Measurements from ENCODE around the gene MYOT. TPM values are rescaled to one million over a fixed set of nuclear protein-coding genes. Genes with fewer than 3 reads are reported as not detected.

MYOT gene
- total and polyA plus RNA-seq, 2 donors (not counting 3 experiments of a cell fraction or from before 2014, with no cell fraction given), result not detected

DNA sequence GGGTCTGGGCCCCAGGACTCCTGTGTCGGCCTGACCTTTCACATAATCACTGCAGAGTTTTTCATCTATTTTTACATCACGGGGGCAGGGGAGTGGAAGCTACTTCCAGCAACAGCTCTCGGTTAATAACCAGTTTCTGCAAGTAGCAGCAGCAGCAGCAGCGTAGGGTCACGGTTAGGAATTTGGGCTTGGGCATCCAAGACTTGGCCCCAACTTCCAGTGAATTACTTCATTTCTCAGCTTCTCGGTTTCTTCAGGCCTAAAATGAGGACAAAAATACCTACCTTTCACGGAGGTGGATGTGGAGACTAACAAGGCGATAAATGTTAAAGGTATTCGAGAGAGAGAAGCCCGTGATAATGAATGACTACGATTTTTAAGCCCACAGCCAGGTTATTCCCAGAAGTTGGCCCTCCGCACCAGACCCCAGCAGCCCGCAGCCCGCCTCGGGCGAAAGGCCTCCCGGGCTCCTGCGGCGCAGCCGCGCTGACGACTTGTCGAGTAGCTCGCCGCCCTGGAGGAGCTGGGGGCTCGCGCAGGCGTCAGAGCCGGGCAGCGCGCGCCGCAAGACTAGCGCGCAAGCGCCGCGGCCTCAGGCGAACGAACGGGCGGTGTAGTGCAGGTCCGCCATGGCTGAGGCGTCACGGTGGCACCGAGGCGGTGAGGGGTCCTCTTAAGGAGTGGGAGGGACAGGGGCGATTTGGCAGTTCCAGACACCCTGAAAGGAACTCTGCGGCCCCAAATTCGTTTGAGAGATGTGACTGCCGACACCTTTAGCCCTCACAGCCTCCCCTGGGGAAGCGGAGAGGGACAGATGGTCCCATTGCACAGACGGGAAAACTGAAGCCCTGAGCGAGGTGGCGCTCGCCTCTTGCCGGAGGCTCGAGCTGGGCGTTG is 21.5 kb downstream of the MYOT start, which contains the start of gene PKD2L2:
Gene PKD2L2, plus strand, starts transcription at position 595 of the 897 bp plus-strand sequence. Its CDS starts 35 bp downstream, at position 630.
- ChIA-PET CTCF (interaction anchor here (0.5 to 2.4 kb wide), 9 partner anchors 10 to 180 kb away, joined by 3 to 15 read pairs (median 4); no protein-coding TSS in a partner anchor), POLR2A (interaction anchor here (1.1 to 1.4 kb wide), 2 partner anchors 10 to 136 kb away, joined by 3 to 4 read pairs; no protein-coding TSS in a partner anchor)
- FAIRE-seq (peak; percentile 47), DNase-seq (ENCODE audit: low read depth, low spot score) (peak; percentile 82)
- intact Hi-C loops (cut with micrococcal nuclease) (loop anchor here (5.0 kb wide), 1 partner anchor 108 kb away; no protein-coding TSS in a partner anchor), dilution Hi-C loops (cut with MboI; ENCODE audit: extremely low pct_ligation_motif_present, low sequenced_read_pairs) (no loop called here)
- Histone ChIP-seq H2AFZ (ENCODE audit: low read depth, low read length) (peak within 1 kb of the TSS; percentile 83), H3K4me3 (replicated peaks in 1 of 3; ENCODE audit: insufficient read depth in 1 of 3, low read depth in 1 of 3, low read length in 3 of 3) (peak within 1 kb of the TSS in 2 of 3 experiments; percentile 25 to 53), H3K79me2 (ENCODE audit: control insufficient read depth, insufficient read depth, low read length) (no peaks in the 10 kb centered on the region), H3K4me1 (ENCODE audit: control insufficient read depth, extremely low read depth, insufficient read depth, low read length) (peaks cover 13% of the 10 kb centered on the region), H3K27me3 (ENCODE audit: control insufficient read depth in 2 of 2, insufficient read depth in 2 of 2, low read length in 2 of 2) (no peaks in the 10 kb centered on the region), H3K36me3 (ENCODE audit: control insufficient read depth in 2 of 2, extremely low read depth in 1 of 2, insufficient read depth in 2 of 2, low read length in 2 of 2) (no peaks in the 10 kb centered on the region), H4K20me1 (replicated peaks; ENCODE audit: control insufficient read depth, extremely low read depth, insufficient read depth, low read length) (no peaks in the 10 kb centered on the region), H3K9me3 (replicated peaks; ENCODE audit: control insufficient read depth, insufficient read depth, low read length) (no peaks in the 10 kb centered on the region), H3K9me1 (replicated peaks; ENCODE audit: control insufficient read depth, extremely low read depth, insufficient read depth, low read length) (no peaks in the 10 kb centered on the region), H3K9ac (replicated peaks; ENCODE audit: extremely low read depth, insufficient read depth, low read length) (peak within 1 kb of the TSS; percentile 58), H3K4me2 (ENCODE audit: insufficient read depth, low read length) (peak within 1 kb of the TSS; percentile 51), H3K27ac (ENCODE audit: insufficient read depth, low read depth, low read length) (peak within 1 kb of the TSS; percentile 9)
- TF ChIP-seq, protein P1, sequence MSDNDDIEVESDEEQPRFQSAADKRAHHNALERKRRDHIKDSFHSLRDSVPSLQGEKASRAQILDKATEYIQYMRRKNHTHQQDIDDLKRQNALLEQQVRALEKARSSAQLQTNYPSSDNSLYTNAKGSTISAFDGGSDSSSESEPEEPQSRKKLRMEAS (IDR thresholded peaks at IDR 0.05; ENCODE audit: insufficient read depth, insufficient read length), result no peak
- TF ChIP-seq, protein P2, sequence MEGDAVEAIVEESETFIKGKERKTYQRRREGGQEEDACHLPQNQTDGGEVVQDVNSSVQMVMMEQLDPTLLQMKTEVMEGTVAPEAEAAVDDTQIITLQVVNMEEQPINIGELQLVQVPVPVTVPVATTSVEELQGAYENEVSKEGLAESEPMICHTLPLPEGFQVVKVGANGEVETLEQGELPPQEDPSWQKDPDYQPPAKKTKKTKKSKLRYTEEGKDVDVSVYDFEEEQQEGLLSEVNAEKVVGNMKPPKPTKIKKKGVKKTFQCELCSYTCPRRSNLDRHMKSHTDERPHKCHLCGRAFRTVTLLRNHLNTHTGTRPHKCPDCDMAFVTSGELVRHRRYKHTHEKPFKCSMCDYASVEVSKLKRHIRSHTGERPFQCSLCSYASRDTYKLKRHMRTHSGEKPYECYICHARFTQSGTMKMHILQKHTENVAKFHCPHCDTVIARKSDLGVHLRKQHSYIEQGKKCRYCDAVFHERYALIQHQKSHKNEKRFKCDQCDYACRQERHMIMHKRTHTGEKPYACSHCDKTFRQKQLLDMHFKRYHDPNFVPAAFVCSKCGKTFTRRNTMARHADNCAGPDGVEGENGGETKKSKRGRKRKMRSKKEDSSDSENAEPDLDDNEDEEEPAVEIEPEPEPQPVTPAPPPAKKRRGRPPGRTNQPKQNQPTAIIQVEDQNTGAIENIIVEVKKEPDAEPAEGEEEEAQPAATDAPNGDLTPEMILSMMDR (IDR thresholded peaks at IDR 0.05; ENCODE audit: extremely low read depth in 1 of 2, insufficient read depth in 1 of 2, low read depth in 1 of 2, low read length in 2 of 2), result peak in 1 of 2 donors; percentile 13
- TF ChIP-seq POLR2AphosphoS5 (IDR thresholded peaks at IDR 0.05; ENCODE audit: insufficient read depth, low read depth, low read length), result peak; percentile 43
- BruUV-seq (replicated peaks), result TSS peak; percentile 84

All from endothelial cell of umbilical vein (primary cell).